Measurements from ENCODE around the gene SERPINB6. TPM values are rescaled to one million over a fixed set of nuclear protein-coding genes. Genes with fewer than 3 reads are reported as not detected.
"Not testable (repeated sequence)": the region's sequence is repeated elsewhere in the genome, so short reads cannot be mapped to it uniquely, and the experiment has no call there.

SERPINB6 gene
- total and polyA plus RNA-seq, 9 of the 15 experiments (the other 6 are each of a cell fraction or from before 2014, with no cell fraction given), result 86.6 to 211 (median 143) TPM

GRCh38 chr6:2998249-2998997, 27.1 kb upstream of the SERPINB6 start (continued):
- 0 out of 2 replicates have a peak, but pooled peaks have one; percentile 41 for TF ChIP-seq DMBX1 (CRISPR knock-in tag; IDR thresholded peaks at IDR 0.05; ENCODE audit: borderline replicate concordance)
- TF ChIP-seq ZBTB11 (CRISPR knock-in tag; IDR thresholded peaks at IDR 0.05), result 0 out of 6 replicates have a peak, but pooled peaks of 1 of the 3 experiments have one; percentile 22
- TF ChIP-seq NR2F6 (CRISPR knock-in tag; IDR thresholded peaks at IDR 0.05), result peak; percentile 68; the same call in 1 of the 2 replicates
- 0 out of 2 replicates have a peak, but pooled peaks have one; percentile 5 for TF ChIP-seq ARID2 (IDR thresholded peaks at IDR 0.05)
- TF ChIP-seq ARID4B (CRISPR knock-in tag; IDR thresholded peaks at IDR 0.05), result peak; percentile 54; the same call in 1 of the 2 replicates
- peak; percentile 77 for TF ChIP-seq ATF3 (IDR thresholded peaks at IDR 0.05)
- not testable (repeated sequence) for TF ChIP-seq ATF3 (CRISPR knock-in tag; conservative IDR thresholded peaks at IDR 0.05); ID3 (CRISPR knock-in tag; IDR thresholded peaks at IDR 0.05)
- peak; percentile 10; the same call in 1 of the 2 replicates for TF ChIP-seq CREM (IDR thresholded peaks at IDR 0.05; ENCODE audit: low read depth)
- 0 out of 2 replicates have a peak, but pooled peaks have one; percentile 1 for TF ChIP-seq CXXC5 (CRISPR knock-in tag; IDR thresholded peaks at IDR 0.05)
- peak; percentile 67; the same call in 1 of the 2 replicates for TF ChIP-seq ATF7 (IDR thresholded peaks at IDR 0.05)
- TF ChIP-seq EP400 (IDR thresholded peaks at IDR 0.05), result peak; percentile 29; the same call in 1 of the 2 replicates
- peak; percentile 53; the same call in 1 of the 2 replicates for TF ChIP-seq ZNF311 (CRISPR knock-in tag; IDR thresholded peaks at IDR 0.05)
- TF ChIP-seq RAD21 (CRISPR knock-in tag; conservative IDR thresholded peaks at IDR 0.05 in 1 of 2, IDR thresholded peaks at IDR 0.05 in 1 of 2), result peak; percentile 85 to 86
- TF ChIP-seq RBBP5 (IDR thresholded peaks at IDR 0.05; ENCODE audit: borderline replicate concordance, insufficient read depth, low read length, poor library complexity, severe bottlenecking), result peak; percentile 0
- 0 out of 2 replicates have a peak, but pooled peaks have one; percentile 17 for TF ChIP-seq ID3 (tag; IDR thresholded peaks at IDR 0.05)

Data from K562 (cell line).